GM21529 (cell line): ENCODE results near the gene INHBE.
"Not testable (repeated sequence)": the region's sequence is repeated elsewhere in the genome, so short reads cannot be mapped to it uniquely, and the experiment has no call there.

ENCODE experiments used
- ATAC-seq: cut with Tn5 transposase; IDR thresholded peaks from one replicate; pipeline ENCODE4 v1.9.1; 2021; ENCODE audit not compliant: unreplicated experiment

INHBE gene

GRCh38 chr12:57439762-57440266 is 15.3 kb upstream of the INHBE start:
- ATAC-seq: no peak

GRCh38 chr12:57441393-57441792 is 13.7 kb upstream of the INHBE start:
- not testable (repeated sequence) for ATAC-seq

GRCh38 chr12:57441846-57442427 is 13.2 kb upstream of the INHBE start:
- ATAC-seq: no peak

- not testable (repeated sequence) for ATAC-seq
Observed at GRCh38 chr12:57444337-57444736, 10.8 kb upstream of the INHBE start.

GRCh38 chr12:57444744-57445143 is 10.4 kb upstream of the INHBE start:
- no peak for ATAC-seq

- ATAC-seq: no peak
Observed at GRCh38 chr12:57446292-57446960, 8.7 kb upstream of the INHBE start.

GRCh38 chr12:57448669-57449068 is 6.4 kb upstream of the INHBE start:
- no peak for ATAC-seq

GRCh38 chr12:57449375-57449774 is 5.7 kb upstream of the INHBE start:
- no peak for ATAC-seq

- ATAC-seq: no peak
Observed at GRCh38 chr12:57450057-57450456, 5.0 kb upstream of the INHBE start.

GRCh38 chr12:57451233-57451778 is 3.8 kb upstream of the INHBE start:
- no peak for ATAC-seq

- peak; percentile 7 for ATAC-seq
Observed at GRCh38 chr12:57452181-57452936, 2.7 kb upstream of the INHBE start.

- ATAC-seq: peak; percentile 57
Observed at GRCh38 chr12:57452937-57453509, 2.1 kb upstream of the INHBE start.

GRCh38 chr12:57454213-57454565 is 918 bp upstream of the INHBE start:
- ATAC-seq: no peak

- no peak for ATAC-seq
Observed at GRCh38 chr12:57455374-57456144, 452 bp downstream of the INHBE start.

GRCh38 chr12:57456145-57456700 is 1.1 kb downstream of the INHBE start:
- peak; percentile 23 for ATAC-seq

GRCh38 chr12:57456737-57457490 is 1.8 kb downstream of the INHBE start:
- ATAC-seq: no peak

GRCh38 chr12:57458665-57459054 is 3.6 kb downstream of the INHBE start:
- ATAC-seq: no peak

GRCh38 chr12:57459055-57459749 is 4.1 kb downstream of the INHBE start:
- ATAC-seq: peak; percentile 59
